GM19395 (cell line): Measurements from ENCODE around the gene PRUNE1.

Experiments used
- ATAC-seq: cut with Tn5 transposase; IDR thresholded peaks from one replicate; pipeline ENCODE4 v1.9.1; 2021; ENCODE audit warnings: mild to moderate bottlenecking, moderate library complexity; ENCODE audit not compliant: unreplicated experiment

PRUNE1 gene

DNA sequence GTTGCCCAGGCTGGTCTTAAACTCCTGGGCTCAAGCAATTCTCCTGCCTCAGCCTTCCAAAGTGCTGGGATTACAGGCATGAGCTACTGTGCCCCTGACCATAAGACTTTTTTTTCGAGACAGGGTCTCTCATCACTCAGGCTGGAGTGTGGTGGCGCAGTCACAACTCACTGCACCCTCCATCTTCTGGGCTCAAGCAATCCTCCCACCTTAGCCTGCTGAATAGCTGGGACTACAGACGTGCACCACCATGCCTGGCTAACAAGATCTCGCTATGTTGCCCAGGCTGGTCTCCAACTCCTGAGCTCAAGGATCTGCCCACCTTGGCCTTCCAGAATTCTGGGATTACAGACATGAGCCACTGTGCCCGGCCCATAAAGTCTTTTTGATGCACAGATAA lies 41.2 kb downstream of the PRUNE1 start:
- ATAC-seq, result no peak

DNA sequence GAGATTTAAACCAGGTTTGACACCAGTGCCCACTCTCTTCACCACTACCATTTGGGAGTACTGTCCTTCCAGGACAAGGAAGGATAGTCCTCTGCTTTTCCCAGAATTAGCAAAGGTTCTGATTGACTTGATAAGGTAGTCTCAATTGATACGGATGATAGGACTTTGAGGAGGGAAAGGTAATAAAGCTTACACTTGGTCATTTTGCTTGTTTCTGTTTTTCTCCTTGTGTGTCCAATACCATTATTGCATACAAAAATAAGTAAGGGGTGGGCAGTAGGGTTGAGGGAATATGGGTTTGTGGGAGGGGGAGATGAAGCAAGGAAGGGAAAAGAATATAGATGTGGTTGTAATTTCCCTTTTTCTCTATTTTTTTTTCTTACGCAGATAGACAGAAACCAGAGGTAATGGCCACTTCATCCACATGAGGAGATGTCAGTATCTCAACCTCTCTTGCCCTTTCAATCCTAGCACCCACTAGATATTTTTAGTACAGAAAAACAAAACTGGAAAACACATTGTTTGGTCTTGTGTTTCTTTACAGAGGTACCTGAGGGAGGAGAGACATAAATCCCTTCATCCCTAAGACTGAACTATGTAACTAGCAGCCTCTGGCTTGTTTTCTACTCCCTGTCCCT lies 41.9 kb downstream of the PRUNE1 start:
- ATAC-seq, result no peak

DNA sequence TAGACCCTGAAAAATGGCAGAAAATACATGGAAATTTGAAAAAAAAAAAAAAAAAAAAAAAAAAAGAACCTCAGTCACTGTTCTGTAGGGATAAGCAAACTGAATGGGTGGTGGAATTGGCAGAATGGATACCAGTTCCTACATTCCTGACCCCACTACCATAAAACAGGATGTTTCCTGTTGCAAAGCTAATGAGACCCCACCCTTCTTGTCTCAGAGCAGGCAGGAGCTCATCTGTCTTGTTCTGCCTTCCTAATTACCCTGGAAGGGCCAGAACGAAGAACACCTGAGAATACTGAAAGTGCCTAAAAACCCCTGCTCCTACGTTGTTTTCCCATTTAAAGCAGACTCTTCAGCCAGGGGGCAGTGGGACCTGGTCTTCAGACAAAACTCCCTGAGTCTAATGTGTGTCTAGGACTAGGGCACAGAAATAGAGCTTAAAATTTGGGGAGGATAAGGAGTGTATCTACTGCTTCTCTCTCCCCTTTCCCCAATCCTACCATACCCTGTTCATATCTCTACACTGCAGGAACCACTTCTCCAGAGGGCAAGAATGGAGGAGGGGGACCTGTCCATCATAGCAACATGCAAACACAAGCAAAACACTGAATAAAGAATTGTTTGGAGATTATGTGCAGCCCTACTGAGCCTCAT lies 43.2 kb downstream of the PRUNE1 start:
- no peak for ATAC-seq

DNA sequence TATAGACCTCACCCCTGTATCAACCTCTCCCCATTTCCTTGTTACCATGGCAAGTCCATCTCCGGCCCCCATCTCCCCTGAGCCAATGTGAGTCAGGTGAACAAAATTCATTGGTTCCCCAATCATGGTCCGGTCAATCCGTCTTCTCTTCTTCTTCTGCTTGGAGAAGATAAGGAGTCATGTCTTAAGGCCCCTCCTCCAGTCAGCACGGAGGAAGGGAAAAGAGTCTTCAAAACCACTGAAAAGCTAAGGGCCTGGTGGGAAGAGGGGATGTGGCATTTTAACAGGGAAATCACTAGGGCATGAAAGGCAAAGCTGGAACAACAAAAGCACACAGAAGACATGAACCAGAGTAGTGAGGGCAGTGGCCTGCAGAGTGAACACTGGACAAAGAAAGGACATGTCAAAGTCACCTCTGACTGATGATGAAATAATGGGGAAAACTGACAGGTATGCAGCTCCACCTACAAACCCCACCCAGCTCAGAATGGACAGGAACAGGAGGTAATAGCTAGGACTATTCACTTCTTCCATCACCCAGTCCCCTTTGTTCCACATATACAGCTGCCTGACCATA lies 46.8 kb downstream of the PRUNE1 start:
- no peak for ATAC-seq

DNA sequence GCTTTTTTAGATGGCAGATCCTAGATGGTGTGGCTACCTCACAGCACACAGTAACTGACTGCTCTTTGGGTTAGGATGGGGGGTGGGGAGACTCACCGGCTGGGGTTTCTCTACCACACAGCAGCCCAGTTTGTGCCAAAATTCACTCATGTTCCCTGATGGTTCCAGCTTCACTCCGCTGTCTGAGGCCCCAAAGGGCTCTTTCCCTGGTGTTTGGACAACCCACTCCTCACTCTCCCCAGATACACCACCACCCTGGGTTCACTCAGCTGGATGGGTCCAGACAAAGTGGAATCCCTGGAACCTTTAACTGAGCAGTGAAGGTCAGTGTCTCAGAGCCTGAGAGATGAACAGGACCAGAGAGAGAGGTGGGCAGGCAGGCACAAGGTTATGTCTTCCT lies 47.3 kb downstream of the PRUNE1 start:
- ATAC-seq, result no peak

DNA sequence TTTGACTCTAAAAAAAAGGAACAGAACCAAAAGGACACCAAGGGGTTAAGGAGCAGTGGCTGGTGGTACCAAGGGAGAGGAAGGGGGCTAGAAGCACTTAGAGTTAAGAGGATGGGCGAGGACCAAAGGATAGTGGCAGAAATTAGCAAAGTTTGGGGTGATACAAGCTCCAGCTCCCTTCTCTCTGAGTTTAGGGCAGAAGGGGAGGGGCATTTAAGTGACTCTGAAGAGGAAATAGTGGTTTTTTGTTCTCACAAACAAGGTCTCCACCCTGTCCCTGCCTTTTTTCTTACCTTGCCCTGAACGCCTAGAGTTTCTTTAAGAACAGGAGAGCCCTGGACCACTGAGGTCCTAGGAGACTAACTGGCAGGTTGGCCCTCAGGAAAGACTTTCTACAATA lies 47.9 kb downstream of the PRUNE1 start:
- no peak for ATAC-seq

DNA sequence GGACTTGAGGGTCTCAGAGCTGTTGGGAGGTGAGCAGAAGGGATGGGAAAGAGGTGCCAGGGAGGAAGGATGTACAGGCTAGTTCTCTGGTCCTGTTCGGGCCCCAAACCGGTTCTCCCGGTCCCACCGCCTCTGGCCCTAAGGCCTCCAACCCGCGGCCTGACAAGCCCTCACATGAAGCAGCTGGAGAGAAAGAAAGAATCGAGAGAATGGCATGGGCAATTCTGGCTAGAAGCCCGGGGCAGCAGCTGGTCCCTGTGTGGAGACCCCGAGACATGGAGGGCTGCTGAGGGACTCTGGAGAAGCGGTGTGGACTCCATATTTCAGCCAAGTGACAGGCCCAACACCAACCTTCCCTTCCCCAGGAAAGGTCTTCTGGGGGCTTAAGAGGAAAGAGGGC lies 50.4 kb downstream of the PRUNE1 start:
- no peak for ATAC-seq

DNA sequence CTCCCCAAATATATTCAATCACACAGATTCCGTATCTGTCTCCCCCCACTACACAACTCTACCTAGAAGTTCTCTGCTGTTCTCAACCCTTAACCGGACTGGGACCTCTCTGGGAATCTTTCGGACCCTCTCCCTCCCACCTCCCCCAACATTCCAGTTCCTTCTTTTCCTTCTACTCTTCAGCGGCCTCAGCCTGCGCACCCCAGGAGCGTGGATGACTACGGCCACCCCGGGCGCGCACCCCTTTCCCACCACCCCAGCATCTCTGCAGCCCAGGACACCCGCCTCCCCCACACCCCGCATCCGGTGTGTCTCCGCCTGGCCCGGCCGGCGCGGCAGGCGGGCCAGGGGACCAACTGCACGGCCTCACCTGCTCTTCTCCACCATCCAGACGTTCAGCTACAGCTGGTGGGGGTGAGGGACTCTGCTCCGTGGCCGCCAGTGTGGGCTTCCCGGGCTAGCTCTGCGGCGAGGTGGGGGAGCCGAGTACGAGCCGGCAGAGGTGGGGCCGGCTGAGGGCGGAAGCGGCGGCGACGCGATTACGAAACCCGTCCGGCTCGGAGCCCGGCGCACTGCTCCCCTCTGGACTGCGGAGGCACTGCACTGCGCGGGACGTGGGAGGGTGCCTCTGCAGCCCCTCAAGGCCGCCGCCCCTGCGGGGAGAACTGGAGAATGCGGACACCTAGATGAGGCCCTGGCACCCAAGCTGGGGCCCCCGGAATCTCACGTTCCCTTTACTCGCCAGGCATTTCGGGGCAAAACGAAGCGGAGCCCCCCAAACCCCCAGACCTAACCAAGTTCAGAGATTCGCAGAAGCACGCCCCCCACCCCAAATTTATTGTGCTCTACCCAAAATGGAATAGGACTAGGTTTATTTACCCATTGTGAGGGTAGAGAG lies 51.1 kb downstream of the PRUNE1 start, which contains the start of gene CDC42SE1:
Gene CDC42SE1, minus strand, starts transcription at position 514 of the 898 bp plus-strand sequence. CDS start 3,892 bp downstream, outside the sequence.
- peak; percentile 78 for ATAC-seq

DNA sequence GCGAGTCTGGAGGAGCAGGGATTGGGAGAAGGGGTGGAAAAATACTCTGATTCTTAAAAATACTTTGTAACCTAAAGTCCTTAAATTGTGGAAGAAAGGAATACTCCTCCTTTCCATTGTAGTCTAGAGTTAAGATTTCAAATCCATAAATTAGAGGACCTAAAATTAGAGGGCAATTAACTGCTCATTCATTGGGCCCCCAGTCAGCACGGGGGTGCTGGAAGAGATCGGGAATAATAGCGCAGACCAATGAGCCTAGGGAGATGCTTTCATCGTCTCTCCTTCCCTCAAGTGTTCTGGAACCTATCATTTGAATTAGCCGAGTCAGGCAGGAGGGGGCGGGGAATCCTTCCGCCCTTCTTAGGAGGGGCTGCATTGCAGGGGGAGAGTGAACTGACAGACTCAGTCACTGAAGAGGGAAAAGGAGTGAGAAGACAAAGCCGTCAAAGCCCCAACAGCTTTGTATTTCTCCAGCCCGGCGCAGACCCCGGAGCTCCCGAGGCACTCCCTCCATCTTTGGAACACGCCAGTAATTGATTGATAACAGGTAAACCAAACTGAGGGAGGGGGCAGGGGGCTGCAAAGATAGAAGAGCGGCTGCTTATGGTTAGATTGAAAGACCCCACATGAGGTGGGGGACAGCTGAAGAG lies 51.9 kb downstream of the PRUNE1 start, which contains the start of gene MLLT11:
Gene MLLT11, plus strand, starts transcription at position 391 of the 650 bp plus-strand sequence. CDS start 6,828 bp downstream, outside the sequence.
- ATAC-seq, result no peak

DNA sequence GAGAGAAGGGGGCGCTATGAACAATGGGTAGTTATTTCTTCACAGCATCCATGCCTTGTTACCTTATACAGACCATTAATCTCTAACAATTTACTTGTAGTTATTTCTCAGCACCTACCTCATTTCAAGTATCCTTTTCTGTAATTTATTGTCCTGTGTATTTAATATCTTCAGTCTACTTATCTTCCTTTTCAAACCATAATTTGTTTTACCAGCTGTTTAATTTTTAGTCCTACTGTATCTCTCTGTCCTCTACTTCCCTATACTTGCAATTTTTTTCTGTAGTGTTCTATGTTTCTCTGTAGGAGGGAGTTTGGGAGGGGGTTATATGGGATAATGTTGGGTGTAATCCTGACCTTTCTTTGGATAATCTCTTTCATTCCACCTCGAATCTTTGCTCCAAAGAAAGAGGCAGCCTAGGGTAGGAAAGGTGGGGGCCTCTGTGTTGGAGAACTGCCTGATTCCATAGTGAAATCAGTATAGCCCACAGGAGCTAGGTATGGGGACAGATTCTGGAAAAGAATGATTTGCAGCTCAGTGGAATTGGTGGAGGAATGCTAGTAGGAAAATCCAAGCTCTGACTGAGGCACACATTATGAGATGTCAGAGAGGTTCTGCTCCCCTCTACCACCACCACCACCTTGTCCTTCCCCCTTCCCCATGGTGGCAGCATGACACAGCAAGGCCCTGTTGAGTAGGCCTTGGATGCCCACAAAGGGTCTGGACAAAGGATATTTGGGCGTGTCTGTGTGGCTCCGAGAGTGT lies 52.6 kb downstream of the PRUNE1 start:
- ATAC-seq, result no peak

DNA sequence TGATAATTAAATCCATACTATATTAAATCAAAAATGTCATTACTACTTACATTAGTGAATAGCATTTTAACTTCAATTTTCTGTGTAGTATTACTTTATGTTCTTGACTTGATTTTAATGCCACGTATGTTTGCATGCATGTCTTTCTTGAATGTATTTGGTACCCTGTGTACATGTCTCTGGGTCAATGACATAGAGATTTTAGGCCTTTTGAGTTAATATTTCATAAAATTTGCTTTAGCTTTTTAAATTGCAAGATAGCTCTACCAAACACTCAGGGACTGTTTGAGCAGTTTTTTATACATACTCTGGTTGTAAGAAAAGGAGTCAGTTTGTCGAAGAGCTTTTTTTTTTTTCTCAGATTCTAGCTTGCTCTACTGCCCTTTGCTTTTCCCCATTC lies 53.5 kb downstream of the PRUNE1 start:
- no peak for ATAC-seq

DNA sequence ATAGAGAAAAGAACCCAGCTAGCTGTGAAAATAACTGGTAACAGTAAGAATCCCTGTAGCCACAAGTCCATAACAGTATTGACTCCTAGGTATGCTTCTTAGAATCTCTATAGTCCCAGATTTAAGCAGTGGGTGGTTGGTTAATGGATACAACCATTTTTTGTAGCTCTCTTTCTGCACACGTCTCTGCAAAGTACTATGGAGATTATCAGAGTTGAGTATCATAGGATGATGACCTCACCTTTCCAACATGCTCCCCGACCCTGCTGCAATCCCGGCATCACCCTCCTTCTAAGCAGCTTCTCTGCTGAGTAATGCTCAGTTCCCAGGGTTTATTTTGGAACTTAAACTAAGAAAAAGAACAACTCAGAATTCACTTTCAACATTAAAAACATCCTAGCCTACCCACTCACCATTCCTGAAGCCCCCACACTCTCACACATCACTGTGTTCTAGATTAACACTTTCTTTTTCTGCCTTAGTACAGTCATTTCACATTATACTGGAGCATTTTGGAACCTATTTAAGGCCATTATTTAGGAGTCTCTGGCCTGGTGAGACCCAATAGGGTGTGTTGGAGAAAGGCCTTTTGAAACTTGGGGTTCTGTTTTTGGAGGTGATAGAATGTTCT lies 54.6 kb downstream of the PRUNE1 start:
- no peak for ATAC-seq

DNA sequence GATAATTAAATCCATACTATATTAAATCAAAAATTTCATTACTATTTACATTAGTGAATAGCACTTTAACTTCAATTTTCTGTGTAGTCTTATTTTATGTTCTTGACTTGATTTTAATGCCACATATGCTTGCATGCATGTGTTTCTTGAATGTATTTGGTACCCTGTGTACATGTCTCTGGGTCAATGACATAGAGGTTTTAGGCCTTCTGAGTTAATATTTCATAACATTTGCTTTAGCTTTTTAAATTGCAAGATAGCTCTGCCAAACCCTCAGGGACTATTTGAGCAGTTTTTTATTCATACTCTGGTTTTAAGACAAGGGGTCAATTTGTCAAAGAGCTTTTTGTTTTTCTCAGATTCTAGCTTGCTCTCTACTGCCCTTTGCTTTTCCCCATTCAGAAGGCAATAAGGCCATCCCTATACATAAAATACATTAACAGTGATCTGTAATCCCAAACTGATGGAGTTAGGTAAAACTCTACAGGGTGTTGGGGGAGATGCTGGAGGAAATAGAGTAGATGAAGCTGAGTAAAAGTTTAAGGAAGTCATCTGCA lies 56.9 kb downstream of the PRUNE1 start:
- ATAC-seq, result no peak

DNA sequence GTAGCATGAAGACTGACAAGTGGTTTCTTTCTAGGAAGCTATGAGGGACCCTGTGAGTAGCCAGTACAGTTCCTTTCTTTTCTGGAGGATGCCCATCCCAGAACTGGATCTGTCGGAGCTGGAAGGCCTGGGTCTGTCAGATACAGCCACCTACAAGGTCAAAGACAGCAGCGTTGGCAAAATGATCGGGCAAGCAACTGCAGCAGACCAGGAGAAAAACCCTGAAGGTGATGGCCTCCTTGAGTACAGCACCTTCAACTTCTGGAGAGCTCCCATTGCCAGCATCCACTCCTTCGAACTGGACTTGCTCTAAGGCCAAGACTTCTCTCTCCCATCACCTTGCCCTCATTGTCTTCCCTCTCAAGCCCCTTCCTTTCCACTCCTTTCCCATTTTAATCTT lies 58.9 kb downstream of the PRUNE1 start:
- no peak for ATAC-seq

DNA sequence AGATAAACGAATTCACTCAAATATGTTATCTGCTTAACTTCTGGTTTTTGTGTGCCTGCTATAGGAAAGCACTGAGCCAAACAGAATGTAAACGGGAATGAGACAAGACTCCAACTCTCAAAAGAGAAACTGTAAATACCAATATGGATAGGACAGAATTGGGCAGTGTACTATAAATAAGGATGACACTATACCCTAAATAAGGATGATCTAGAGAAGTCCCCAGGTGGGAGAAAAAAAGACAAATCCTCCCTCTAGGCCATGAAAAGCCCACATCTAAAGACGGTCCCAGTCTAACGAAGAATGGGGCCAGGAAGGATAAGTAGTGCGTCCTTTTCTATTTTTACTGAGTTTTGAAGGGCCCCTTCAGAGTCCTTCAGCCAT lies 60.8 kb downstream of the PRUNE1 start:
- ATAC-seq, result no peak

DNA sequence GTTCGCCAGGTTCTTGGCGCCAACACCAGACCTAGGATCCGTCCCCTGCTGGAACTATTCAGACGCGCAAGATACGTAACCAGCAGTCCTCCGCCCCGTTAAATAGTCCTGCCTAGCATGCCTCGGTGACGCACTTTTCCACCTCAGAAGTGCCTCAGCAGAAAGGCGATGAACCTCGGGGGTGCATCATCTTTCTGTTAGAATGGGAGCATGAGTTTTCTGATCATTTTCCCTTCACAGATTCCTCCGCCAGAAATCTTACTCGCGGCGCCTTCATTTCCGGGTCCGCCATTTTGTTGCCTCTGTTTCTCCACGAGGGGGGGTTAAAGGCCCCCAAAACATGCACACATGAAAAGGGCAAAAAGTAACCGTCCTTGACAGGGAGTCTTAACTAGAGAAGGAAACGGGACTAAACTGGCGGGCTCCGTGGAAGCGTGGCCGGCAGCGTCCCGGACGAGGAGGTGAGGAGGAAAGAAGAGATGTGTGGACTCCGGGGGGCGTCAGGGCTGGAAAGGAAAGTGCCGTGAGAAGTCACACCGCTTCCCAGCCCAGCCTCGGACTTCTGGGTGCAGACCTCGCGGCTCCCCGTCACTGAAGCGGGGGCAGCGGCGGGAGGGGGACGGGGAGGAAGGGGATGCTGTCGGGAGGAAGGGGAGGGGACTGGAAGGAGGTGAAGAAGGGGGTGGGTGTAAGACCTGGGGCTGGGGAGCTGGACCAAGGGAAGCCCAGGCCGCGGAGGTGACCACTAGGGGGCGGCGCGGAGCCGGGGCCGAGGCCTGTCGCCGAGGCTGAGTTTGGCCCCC lies 62.4 kb downstream of the PRUNE1 start, which contains the start of gene GABPB2:
Gene GABPB2, plus strand, starts transcription at position 288 of the 803 bp plus-strand sequence. CDS start 17,429 bp downstream, outside the sequence.
- ATAC-seq, result peak; percentile 79

DNA sequence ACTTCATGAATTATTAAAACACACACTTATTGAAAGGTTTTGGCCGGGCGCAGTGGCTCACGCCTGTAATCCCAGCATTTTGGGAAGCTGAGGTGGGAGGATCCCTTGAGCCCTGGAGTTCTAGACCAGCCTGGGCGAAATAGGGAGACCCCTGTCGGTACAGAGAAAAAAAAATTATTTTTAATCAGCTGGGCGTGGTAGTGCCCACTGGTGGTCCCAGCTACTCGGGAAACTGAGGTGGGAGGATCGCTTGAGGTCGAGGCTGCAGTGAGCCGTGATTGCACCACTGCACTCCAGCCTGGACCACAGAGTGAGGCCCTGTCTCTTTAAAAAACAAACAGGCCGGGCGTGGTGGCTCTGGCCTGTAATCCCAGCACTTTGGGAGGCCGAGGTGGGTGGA lies 64.0 kb downstream of the PRUNE1 start:
- no peak for ATAC-seq
